Osteocyte (in vitro differentiated cells): Measurements from ENCODE around the gene DNAJC12. TPM values are rescaled to one million over a fixed set of nuclear protein-coding genes. Genes with fewer than 3 reads are reported as not detected.
A peak's percentile ranks its signal among the peaks of the same experiment; 100 is the strongest.
"Not testable (repeated sequence)": the region's sequence is repeated elsewhere in the genome, so short reads cannot be mapped to it uniquely, and the experiment has no call there.

Experiments used
- DNase-seq: peaks from one replicate; pipeline ENCODE4 v3.0.0; 2021; ENCODE audit warnings: mixed read lengths; ENCODE audit not compliant: unreplicated experiment; ENCODE audit errors: extremely low spot score
- H3K27ac Mint-ChIP-seq: one replicate; pipeline ENCODE4 v1.8.0; 2021; ENCODE audit warnings: mild to moderate bottlenecking, mixed read lengths; ENCODE audit not compliant: unreplicated experiment
- H3K27me3 Mint-ChIP-seq: one replicate; pipeline ENCODE4 v1.8.0; 2021; ENCODE audit warnings: mixed read lengths; ENCODE audit not compliant: unreplicated experiment
- H3K36me3 Mint-ChIP-seq: one replicate; pipeline ENCODE4 v1.8.0; 2021; ENCODE audit warnings: mixed read lengths; ENCODE audit not compliant: unreplicated experiment
- H3K4me1 Mint-ChIP-seq: one replicate; pipeline ENCODE4 v1.8.0; 2021; ENCODE audit warnings: mixed read lengths; ENCODE audit not compliant: unreplicated experiment
- H3K4me3 Mint-ChIP-seq: one replicate; pipeline ENCODE4 v1.8.0; 2021; ENCODE audit warnings: mild to moderate bottlenecking, moderate library complexity, mixed read lengths; ENCODE audit not compliant: unreplicated experiment
- H3K9me3 Mint-ChIP-seq: one replicate; pipeline ENCODE4 v1.8.0; 2021; ENCODE audit warnings: mixed read lengths; ENCODE audit not compliant: unreplicated experiment
- CTCF ChIP-seq: fragments of 200-600 bp; sonication (generic); IDR thresholded peaks from 2 replicates; pipeline ENCODE4 v1.5.0; 2021; ENCODE audit warnings: antibody characterized with exemption, mild to moderate bottlenecking, moderate library complexity
- total RNA-seq: library from RNA; stranded (reverse); gene quantifications from 2 replicates; pipeline ENCODE4 v1.2.1, GENCODE V29; 2021

DNAJC12 gene
- total RNA-seq, 1 donor from 2014 or later: 12.0 TPM

GRCh38 chr10:67780759-67781538, 57.0 kb downstream of the DNAJC12 start:
- Mint-ChIP-seq H3K27me3 (peaks cover 18% of the 10 kb centered on the region), H3K4me1 (peaks cover 5% of the 10 kb centered on the region), H3K36me3 (no peaks in the 10 kb centered on the region), H3K4me3 (no peak overlapping the region), H3K27ac (no peak overlapping the region), H3K9me3 (no peaks in the 10 kb centered on the region)
- no peak for DNase-seq
- no peak for TF ChIP-seq CTCF

GRCh38 chr10:67780204-67780621, 57.8 kb downstream of the DNAJC12 start:
- H3K36me3 Mint-ChIP-seq, H3K4me1 Mint-ChIP-seq, DNase-seq, H3K9me3 Mint-ChIP-seq, H3K4me3 Mint-ChIP-seq, H3K27ac Mint-ChIP-seq: not testable (repeated sequence)
- H3K27me3 Mint-ChIP-seq: peaks cover 18% of the 10 kb centered on the region

- TF ChIP-seq CTCF: peak; percentile 85
- Mint-ChIP-seq H3K36me3 (no peaks in the 10 kb centered on the region), H3K9me3 (no peaks in the 10 kb centered on the region), H3K27ac (no peak overlapping the region), H3K4me1 (peaks cover 5% of the 10 kb centered on the region), H3K4me3 (no peak overlapping the region), H3K27me3 (peaks cover 18% of the 10 kb centered on the region)
- DNase-seq: no peak
Observed at GRCh38 chr10:67779465-67780203, 58.4 kb downstream of the DNAJC12 start.

- H3K4me1 Mint-ChIP-seq: peaks cover 5% of the 10 kb centered on the region
- no peak for TF ChIP-seq CTCF
- H3K9me3 Mint-ChIP-seq: no peaks in the 10 kb centered on the region
- peaks cover 14% of the 10 kb centered on the region for H3K27me3 Mint-ChIP-seq
- no peak overlapping the region for H3K27ac Mint-ChIP-seq
- H3K36me3 Mint-ChIP-seq: no peaks in the 10 kb centered on the region
- no peak for DNase-seq
- H3K4me3 Mint-ChIP-seq: no peak overlapping the region
Observed at GRCh38 chr10:67776371-67776770, 61.6 kb downstream of the DNAJC12 start.

GRCh38 chr10:67775279-67775678, 62.7 kb downstream of the DNAJC12 start:
- no peak for DNase-seq
- no peaks in the 10 kb centered on the region for H3K9me3 Mint-ChIP-seq
- peaks cover 13% of the 10 kb centered on the region for H3K27me3 Mint-ChIP-seq
- TF ChIP-seq CTCF: no peak
- H3K4me3 Mint-ChIP-seq: no peak overlapping the region
- H3K27ac Mint-ChIP-seq: no peak overlapping the region
- peaks cover 5% of the 10 kb centered on the region for H3K4me1 Mint-ChIP-seq
- no peaks in the 10 kb centered on the region for H3K36me3 Mint-ChIP-seq
